Measurements from ENCODE around the gene MRPL49.

MRPL49 gene

GRCh38 chr11:65090628-65091027, 31.5 kb upstream of the MRPL49 start:
- no peak overlapping the region for H3K4me3 ChIP-seq (ENCODE audit: low read depth, low read length)
- H3K4me1 ChIP-seq (ENCODE audit: control insufficient read depth, insufficient read depth, low read length), result no peaks in the 10 kb centered on the region
- no peaks in the 10 kb centered on the region for H3K9me3 ChIP-seq (ENCODE audit: control insufficient read depth, insufficient read depth, low read depth, low read length)
- ChIA-PET CTCF (interaction anchor here (0.5 to 1.1 kb wide), 3 partner anchors 8 to 20 kb away, joined by 3 to 5 read pairs (median 3); no protein-coding TSS in a partner anchor), POLR2A (interaction anchor here (1.0 to 1.2 kb wide), 2 partner anchors 20 to 312 kb away, joined by 3 read pairs; partner anchors contain the start of gene SF1)
- H3K27ac ChIP-seq (ENCODE audit: extremely low read depth, low read depth, low read length), result no peak overlapping the region
- peaks cover 0 to 42% of the 10 kb centered on the region in 2 experiments; a peak in 1 of 3 replicates for H3K36me3 ChIP-seq (ENCODE audit: control insufficient read depth in 2 of 2, insufficient read depth in 1 of 2, low read length in 2 of 2)
- TF ChIP-seq KLF1 (tag by site-specific recombination; IDR thresholded peaks at IDR 0.05), result no peak
- no peak for TF ChIP-seq PATZ1 (tag by site-specific recombination; IDR thresholded peaks at IDR 0.05)
- no peak for TF ChIP-seq GLI4 (tag by site-specific recombination; IDR thresholded peaks at IDR 0.05)
- no peak for TF ChIP-seq SCRT1 (tag by site-specific recombination; IDR thresholded peaks at IDR 0.05; ENCODE audit: borderline replicate concordance)
- no peak for TF ChIP-seq ZNF112 (tag by site-specific recombination; IDR thresholded peaks at IDR 0.05)
- TF ChIP-seq PRDM10 (tag by site-specific recombination; IDR thresholded peaks at IDR 0.05), result no peak
- no peak for TF ChIP-seq ZNF692 (tag by site-specific recombination; IDR thresholded peaks at IDR 0.05)

- TF ChIP-seq TSHZ1 (tag by site-specific recombination; IDR thresholded peaks at IDR 0.05; ENCODE audit: borderline replicate concordance) (no peak), ZNF48 (tag by site-specific recombination; IDR thresholded peaks at IDR 0.05) (no peak), ZFHX2 (tag by site-specific recombination; conservative IDR thresholded peaks at IDR 0.05) (no peak), ZNF843 (tag by site-specific recombination; IDR thresholded peaks at IDR 0.05) (no peak), ZSCAN23 (tag by site-specific recombination; IDR thresholded peaks at IDR 0.05) (no peak), ZNF544 (tag by site-specific recombination; IDR thresholded peaks at IDR 0.05) (no peak), ZNF169 (tag by site-specific recombination; IDR thresholded peaks at IDR 0.05) (no peak), ZNF311 (tag by site-specific recombination; IDR thresholded peaks at IDR 0.05; ENCODE audit: borderline replicate concordance) (no peak), REST (tag by site-specific recombination; IDR thresholded peaks at IDR 0.05) (no peak), ZNF530 (tag by site-specific recombination; IDR thresholded peaks at IDR 0.05; ENCODE audit: low read depth) (no peak), KLF17 (tag by site-specific recombination; IDR thresholded peaks at IDR 0.05) (no peak), ZFP41 (tag by site-specific recombination; IDR thresholded peaks at IDR 0.05; ENCODE audit: borderline replicate concordance) (no peak)
- POLR2A ChIA-PET, result interaction anchor here (0.8 to 2.6 kb wide), 9 partner anchors 10 to 317 kb away, joined by 3 to 24 read pairs (median 5); partner anchors contain the start of genes ARL2, CDCA5, SAC3D1 and SF1
- H3K4me1 ChIP-seq (ENCODE audit: control insufficient read depth, insufficient read depth, low read length), result no peaks in the 10 kb centered on the region
- H3K9me3 ChIP-seq (ENCODE audit: control insufficient read depth, insufficient read depth, low read depth, low read length), result no peaks in the 10 kb centered on the region
- H3K4me3 ChIP-seq (ENCODE audit: low read depth, low read length), result no peak overlapping the region; the same call in 1 of the 2 replicates
- CTCF ChIA-PET, result interaction anchor here (1.8 kb wide), 1 partner anchor 15 kb away, joined by 8 read pairs; no protein-coding TSS in a partner anchor
- no peak overlapping the region for H3K27ac ChIP-seq (ENCODE audit: extremely low read depth, low read depth, low read length)
- H3K36me3 ChIP-seq (ENCODE audit: control insufficient read depth in 2 of 2, insufficient read depth in 1 of 2, low read length in 2 of 2), result peaks cover 0 to 8% of the 10 kb centered on the region in 2 experiments; a peak in 2 of 3 replicates
Observed at GRCh38 chr11:65095427-65095826, 26.7 kb upstream of the MRPL49 start.

Data from HEK293 (cell line).